GM12874 (cell line): ENCODE data around the gene BPIFB3.

Source experiments
- CTCF ChIP-seq: IDR thresholded peaks from 2 replicates; pipeline ENCODE4 v1.5.1; 2011; ENCODE audit warnings: low read depth, mild to moderate bottlenecking, control low read depth, low read length, moderate library complexity; ENCODE audit not compliant: insufficient read depth

BPIFB3 gene

GRCh38 chr20:33037456-33037855 lies 16.2 kb upstream of the BPIFB3 start:
- no peak for TF ChIP-seq CTCF

GRCh38 chr20:33038243-33038642 lies 15.5 kb upstream of the BPIFB3 start:
- TF ChIP-seq CTCF: no peak

GRCh38 chr20:33042430-33042829 lies 11.3 kb upstream of the BPIFB3 start:
- no peak for TF ChIP-seq CTCF

- TF ChIP-seq CTCF: no peak
These were observed 10.5 kb upstream of the BPIFB3 start for GRCh38 chr20:33042983-33043730.

- TF ChIP-seq CTCF: no peak
These were observed 9.9 kb upstream of the BPIFB3 start for GRCh38 chr20:33043731-33044181.

GRCh38 chr20:33046412-33046811 lies 7.3 kb upstream of the BPIFB3 start:
- TF ChIP-seq CTCF: no peak

GRCh38 chr20:33051333-33051732 lies 2.4 kb upstream of the BPIFB3 start:
- TF ChIP-seq CTCF: no peak
